Neural cell (in vitro differentiated cells): ENCODE measurements around the gene PFKFB4. TPM values are rescaled to one million over a fixed set of nuclear protein-coding genes. Genes with fewer than 3 reads are reported as not detected.

Experiments
- H2AFZ ChIP-seq: fragments of 200-600, 300-800 bp; sonication (generic), shearing (Covaris generic); 2 replicates; pipeline ENCODE4 v1.6.0; 2014; ENCODE audit warnings: low read depth, mild to moderate bottlenecking, antibody characterized with exemption, low read length, moderate library complexity
- H3F3A ChIP-seq: fragments of 200-600 bp; shearing (Covaris generic); 2 replicates; pipeline ENCODE4 v1.6.1; 2016; ENCODE audit warnings: mild to moderate bottlenecking, moderate library complexity, mixed read lengths, antibody characterized with exemption, low read length; ENCODE audit not compliant: insufficient read depth, poor library complexity, severe bottlenecking
- H3K27ac ChIP-seq: fragments of 200-600, 300-800 bp; sonication (generic), shearing (Covaris generic); 2 replicates; pipeline ENCODE4 v1.5.1; 2014; ENCODE audit warnings: mild to moderate bottlenecking, low read length, moderate library complexity
- H3K27me3 ChIP-seq: fragments of 300-800, 200-600 bp; sonication (generic), shearing (Covaris generic); 2 replicates; pipeline ENCODE4 v1.6.0; 2014; ENCODE audit warnings: mild to moderate bottlenecking, low read depth, low read length, moderate library complexity; ENCODE audit not compliant: insufficient read depth
- H3K36me3 ChIP-seq: fragments of 300-800, 200-600 bp; sonication (generic), shearing (Covaris generic); 2 replicates; pipeline ENCODE4 v1.5.1; 2014; ENCODE audit warnings: mild to moderate bottlenecking, antibody characterized with exemption, low read length, moderate library complexity; ENCODE audit not compliant: insufficient read depth
- H3K4me2 ChIP-seq: fragments of 300-800, 200-600 bp; sonication (generic), shearing (Covaris generic); 2 replicates; pipeline ENCODE4 v1.6.0; 2014; ENCODE audit warnings: mild to moderate bottlenecking, low read length
- H3K4me3 ChIP-seq: fragments of 300-800, 200-600 bp; sonication (generic), shearing (Covaris generic); 2 replicates; pipeline ENCODE4 v1.5.1; 2014; ENCODE audit warnings: mild to moderate bottlenecking, low read length, moderate library complexity
- H3K79me2 ChIP-seq: fragments of 200-600 bp; shearing (Covaris generic); replicated peaks from 2 replicates; pipeline ENCODE4 v1.6.0; 2014; ENCODE audit warnings: mild to moderate bottlenecking, low read length, moderate library complexity; ENCODE audit not compliant: insufficient read depth
- H3K9ac ChIP-seq: fragments of 300-800, 200-600 bp; sonication (generic), shearing (Covaris generic); 2 replicates; pipeline ENCODE4 v1.6.1; 2016; ENCODE audit warnings: mild to moderate bottlenecking, low read length, mixed read lengths
- H3K9me2 ChIP-seq: fragments of 200-600 bp; shearing (Covaris generic); 2 replicates; pipeline ENCODE4 v1.6.1; 2016; ENCODE audit warnings: mild to moderate bottlenecking, low read length, mixed read lengths; ENCODE audit not compliant: insufficient read depth
- H3K9me3 ChIP-seq: fragments of 200-600, 300-800 bp; sonication (generic), shearing (Covaris generic); 2 replicates; pipeline ENCODE4 v1.6.1; 2016; ENCODE audit warnings: mild to moderate bottlenecking, mixed run types, low read length, moderate library complexity, mixed read lengths
- H4K20me1 ChIP-seq: fragments of 200-600 bp; shearing (Covaris generic); 2 replicates; pipeline ENCODE4 v1.6.1; 2016; ENCODE audit warnings: mild to moderate bottlenecking, mixed run types; ENCODE audit not compliant: insufficient read depth
- EP300 ChIP-seq: fragments of 450-650 bp; conservative IDR thresholded peaks from 2 replicates; pipeline ENCODE4 v1.6.1; 2014; ENCODE audit warnings: antibody characterized with exemption, mild to moderate bottlenecking, moderate library complexity; ENCODE audit not compliant: poor library complexity, severe bottlenecking
- EZH2 ChIP-seq: fragments of 200-600, 300-800 bp; shearing (Covaris generic), sonication (generic); IDR thresholded peaks from 2 replicates; pipeline ENCODE4 v1.6.1; 2014; ENCODE audit warnings: antibody characterized with exemption, low read length, borderline replicate concordance, mild to moderate bottlenecking; ENCODE audit not compliant: insufficient read depth, poor library complexity, severe bottlenecking
- MXI1 ChIP-seq: fragments of 450-650 bp; conservative IDR thresholded peaks from 2 replicates; pipeline ENCODE4 v1.6.1; 2014; ENCODE audit warnings: antibody characterized with exemption, mild to moderate bottlenecking; ENCODE audit not compliant: poor library complexity, severe bottlenecking
- POLR2AphosphoS5 ChIP-seq: IDR thresholded peaks from 2 replicates; pipeline ENCODE4 v1.6.1; 2012
- RAD21 ChIP-seq: fragments of 450-650 bp; conservative IDR thresholded peaks from 2 replicates; pipeline ENCODE4 v1.6.1; 2014; ENCODE audit warnings: antibody characterized with exemption, mild to moderate bottlenecking, moderate library complexity
- SMC3 ChIP-seq: fragments of 450-650 bp; conservative IDR thresholded peaks from 2 replicates; pipeline ENCODE4 v1.6.1; 2014; ENCODE audit warnings: antibody characterized with exemption, mild to moderate bottlenecking, moderate library complexity; ENCODE audit not compliant: poor library complexity
- TAF1 ChIP-seq: IDR thresholded peaks from 2 replicates; pipeline ENCODE4 v1.6.1; 2012; ENCODE audit warnings: low read depth
- polyA plus RNA-seq: library from polyadenylated mRNA; depleted of rRNA; stranded (reverse); fragments of >200 nt; gene quantifications from 2 replicates; pipeline ENCODE4 v1.2.3, GENCODE V29; 2014
- TF ChIP-seq, protein P1 (sequence below): fragments of 450-650 bp; IDR thresholded peaks from 2 replicates; pipeline ENCODE4 v1.5.1; 2014; ENCODE audit warnings: antibody characterized with exemption, mild to moderate bottlenecking, moderate library complexity; ENCODE audit not compliant: poor library complexity, severe bottlenecking
- TF ChIP-seq, protein P2 (sequence below): IDR thresholded peaks from 2 replicates; pipeline ENCODE4 v1.6.1; 2012; ENCODE audit warnings: borderline replicate concordance

The PFKFB4 gene
- polyA plus RNA-seq, 1 donor from 2014 or later: 29.4 TPM

DNA sequence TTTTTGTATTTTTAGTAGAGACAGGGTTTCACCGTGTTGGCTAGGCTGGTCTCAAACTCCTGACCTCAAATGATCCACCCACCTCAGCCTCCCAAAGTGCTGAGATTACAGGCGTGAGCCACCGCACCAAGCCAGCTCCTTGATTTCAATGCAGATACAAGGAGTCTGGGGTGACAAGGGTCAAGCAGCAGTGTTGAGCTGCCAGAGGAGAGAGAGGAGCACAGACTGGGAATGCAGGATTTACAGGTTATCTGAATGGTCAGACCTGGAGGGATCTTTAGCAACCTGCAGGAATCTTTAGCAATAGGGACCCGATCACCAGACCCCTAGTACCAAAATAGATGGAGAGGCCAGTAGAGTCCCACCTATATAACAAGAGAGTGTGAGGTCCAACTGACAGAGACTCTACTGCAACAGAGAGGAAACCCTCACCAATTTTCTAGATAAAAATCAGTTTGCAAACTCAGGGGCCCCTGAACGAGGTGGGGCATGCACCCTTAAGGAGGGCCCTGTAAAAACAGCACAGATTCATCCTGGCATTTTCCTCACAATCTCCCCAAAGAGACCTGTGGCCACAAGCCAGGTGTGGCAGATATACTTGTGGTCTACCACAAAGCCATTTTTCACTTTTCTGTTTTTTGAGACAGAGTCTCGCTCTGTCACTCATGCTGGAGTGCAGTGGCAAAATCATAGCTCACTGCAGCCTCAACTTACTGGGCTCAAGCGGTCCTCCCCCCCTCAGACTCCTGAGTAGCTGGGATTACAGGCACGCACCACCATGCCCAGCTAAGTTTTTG lies 42.0 kb downstream of the PFKFB4 start:
- no peaks in the 10 kb centered on the region for H3K27me3 ChIP-seq
- TF ChIP-seq, protein P1, sequence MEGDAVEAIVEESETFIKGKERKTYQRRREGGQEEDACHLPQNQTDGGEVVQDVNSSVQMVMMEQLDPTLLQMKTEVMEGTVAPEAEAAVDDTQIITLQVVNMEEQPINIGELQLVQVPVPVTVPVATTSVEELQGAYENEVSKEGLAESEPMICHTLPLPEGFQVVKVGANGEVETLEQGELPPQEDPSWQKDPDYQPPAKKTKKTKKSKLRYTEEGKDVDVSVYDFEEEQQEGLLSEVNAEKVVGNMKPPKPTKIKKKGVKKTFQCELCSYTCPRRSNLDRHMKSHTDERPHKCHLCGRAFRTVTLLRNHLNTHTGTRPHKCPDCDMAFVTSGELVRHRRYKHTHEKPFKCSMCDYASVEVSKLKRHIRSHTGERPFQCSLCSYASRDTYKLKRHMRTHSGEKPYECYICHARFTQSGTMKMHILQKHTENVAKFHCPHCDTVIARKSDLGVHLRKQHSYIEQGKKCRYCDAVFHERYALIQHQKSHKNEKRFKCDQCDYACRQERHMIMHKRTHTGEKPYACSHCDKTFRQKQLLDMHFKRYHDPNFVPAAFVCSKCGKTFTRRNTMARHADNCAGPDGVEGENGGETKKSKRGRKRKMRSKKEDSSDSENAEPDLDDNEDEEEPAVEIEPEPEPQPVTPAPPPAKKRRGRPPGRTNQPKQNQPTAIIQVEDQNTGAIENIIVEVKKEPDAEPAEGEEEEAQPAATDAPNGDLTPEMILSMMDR: no peak
- no peak for TF ChIP-seq EZH2
- TF ChIP-seq POLR2AphosphoS5: no peak
- no peak for TF ChIP-seq MXI1
- TF ChIP-seq RAD21: no peak
- H2AFZ ChIP-seq: no peak overlapping the region

DNA sequence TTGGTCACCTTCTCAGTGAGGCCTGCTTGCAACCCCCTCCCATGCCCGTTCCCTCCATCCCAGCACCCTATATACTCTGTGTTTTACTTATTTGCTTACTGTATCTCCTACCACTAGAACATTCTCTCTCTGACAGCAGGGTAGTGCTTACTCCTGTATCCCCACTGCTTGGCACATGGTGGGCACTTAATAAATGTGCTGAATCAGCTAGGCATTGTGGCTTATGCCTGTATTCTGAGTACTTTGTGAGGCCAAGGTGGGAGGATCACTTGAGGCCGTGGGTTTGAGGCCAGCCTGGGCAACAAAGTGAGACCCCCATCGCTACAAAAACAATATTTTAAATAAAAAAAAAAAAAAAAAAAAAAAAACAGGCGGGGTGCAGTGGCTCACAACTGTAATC lies 45.1 kb downstream of the PFKFB4 start:
- Histone ChIP-seq H3K27me3 (no peaks in the 10 kb centered on the region), H3K79me2 (no peaks in the 10 kb centered on the region), H2AFZ (no peak overlapping the region), H3K36me3 (no peaks in the 10 kb centered on the region), H3K9ac (no peak overlapping the region), H3K9me2 (no peaks in the 10 kb centered on the region), H3F3A (no peaks in the 10 kb centered on the region), H3K4me2 (no peak overlapping the region), H3K9me3 (no peaks in the 10 kb centered on the region), H4K20me1 (no peaks in the 10 kb centered on the region), H3K4me3 (no peak overlapping the region), H3K27ac (no peak overlapping the region)
- TF ChIP-seq EZH2: no peak
- TF ChIP-seq, protein P2, sequence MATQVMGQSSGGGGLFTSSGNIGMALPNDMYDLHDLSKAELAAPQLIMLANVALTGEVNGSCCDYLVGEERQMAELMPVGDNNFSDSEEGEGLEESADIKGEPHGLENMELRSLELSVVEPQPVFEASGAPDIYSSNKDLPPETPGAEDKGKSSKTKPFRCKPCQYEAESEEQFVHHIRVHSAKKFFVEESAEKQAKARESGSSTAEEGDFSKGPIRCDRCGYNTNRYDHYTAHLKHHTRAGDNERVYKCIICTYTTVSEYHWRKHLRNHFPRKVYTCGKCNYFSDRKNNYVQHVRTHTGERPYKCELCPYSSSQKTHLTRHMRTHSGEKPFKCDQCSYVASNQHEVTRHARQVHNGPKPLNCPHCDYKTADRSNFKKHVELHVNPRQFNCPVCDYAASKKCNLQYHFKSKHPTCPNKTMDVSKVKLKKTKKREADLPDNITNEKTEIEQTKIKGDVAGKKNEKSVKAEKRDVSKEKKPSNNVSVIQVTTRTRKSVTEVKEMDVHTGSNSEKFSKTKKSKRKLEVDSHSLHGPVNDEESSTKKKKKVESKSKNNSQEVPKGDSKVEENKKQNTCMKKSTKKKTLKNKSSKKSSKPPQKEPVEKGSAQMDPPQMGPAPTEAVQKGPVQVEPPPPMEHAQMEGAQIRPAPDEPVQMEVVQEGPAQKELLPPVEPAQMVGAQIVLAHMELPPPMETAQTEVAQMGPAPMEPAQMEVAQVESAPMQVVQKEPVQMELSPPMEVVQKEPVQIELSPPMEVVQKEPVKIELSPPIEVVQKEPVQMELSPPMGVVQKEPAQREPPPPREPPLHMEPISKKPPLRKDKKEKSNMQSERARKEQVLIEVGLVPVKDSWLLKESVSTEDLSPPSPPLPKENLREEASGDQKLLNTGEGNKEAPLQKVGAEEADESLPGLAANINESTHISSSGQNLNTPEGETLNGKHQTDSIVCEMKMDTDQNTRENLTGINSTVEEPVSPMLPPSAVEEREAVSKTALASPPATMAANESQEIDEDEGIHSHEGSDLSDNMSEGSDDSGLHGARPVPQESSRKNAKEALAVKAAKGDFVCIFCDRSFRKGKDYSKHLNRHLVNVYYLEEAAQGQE: no peak
- TF ChIP-seq EP300: no peak
- no peak for TF ChIP-seq SMC3
- TF ChIP-seq, protein P1: no peak
- TF ChIP-seq TAF1: no peak
- TF ChIP-seq MXI1: no peak
- no peak for TF ChIP-seq POLR2AphosphoS5
- TF ChIP-seq RAD21: no peak

More for the DNA sequence above, 42.0 kb downstream of the PFKFB4 start:
- no peaks in the 10 kb centered on the region for H4K20me1 ChIP-seq
- H3K9ac ChIP-seq: no peak overlapping the region
- H3K4me3 ChIP-seq: no peak overlapping the region
- H3K4me2 ChIP-seq: no peak overlapping the region
- H3K9me3 ChIP-seq: no peaks in the 10 kb centered on the region
- no peak overlapping the region for H3K27ac ChIP-seq
- H3F3A ChIP-seq: no peaks in the 10 kb centered on the region
- no peaks in the 10 kb centered on the region for H3K9me2 ChIP-seq
- no peaks in the 10 kb centered on the region for H3K79me2 ChIP-seq
- H3K36me3 ChIP-seq: no peaks in the 10 kb centered on the region
